BE2C (cell line): ENCODE measurements around the gene QDPR.

Experiments used
- DNase-seq: peaks from one replicate; pipeline ENCODE4 v3.0.0-alpha.2; 2020
- H3K27me3 ChIP-seq: fragments of 250-450 bp; sonication (Bioruptor Pico); 2 replicates; pipeline ENCODE4 v1.5.1; 2020; ENCODE audit warnings: mild to moderate bottlenecking
- H3K36me3 ChIP-seq: fragments of 250-450 bp; sonication (Bioruptor Pico); 2 replicates; pipeline ENCODE4 v1.5.1; 2020; ENCODE audit warnings: mild to moderate bottlenecking
- H3K4me1 ChIP-seq: fragments of 250-450 bp; sonication (Bioruptor Pico); 2 replicates; pipeline ENCODE4 v1.5.1; 2020
- H3K4me3 ChIP-seq: 2 replicates; pipeline ENCODE4 v1.5.1; 2011; ENCODE audit warnings: low read depth, low read length
- H3K9me3 ChIP-seq: fragments of 250-450 bp; sonication (Bioruptor Pico); 2 replicates; pipeline ENCODE4 v1.5.1; 2020
- CTCF ChIP-seq: IDR thresholded peaks from 2 replicates; pipeline ENCODE4 v1.5.1; 2012; ENCODE audit warnings: mild to moderate bottlenecking, low read depth, low read length

QDPR gene

GRCh38 chr4:17535242-17535641, 23.4 kb upstream of the QDPR start:
- DNase-seq, result no peak
- Histone ChIP-seq H3K4me1 (no peaks in the 10 kb centered on the region), H3K27me3 (no peaks in the 10 kb centered on the region), H3K9me3 (no peaks in the 10 kb centered on the region), H3K4me3 (no peak overlapping the region), H3K36me3 (no peaks in the 10 kb centered on the region)
- TF ChIP-seq CTCF, result no peak

GRCh38 chr4:17534705-17535104, 22.8 kb upstream of the QDPR start:
- no peak for TF ChIP-seq CTCF
- no peaks in the 10 kb centered on the region for H3K9me3 ChIP-seq
- no peaks in the 10 kb centered on the region for H3K36me3 ChIP-seq
- no peak overlapping the region for H3K4me3 ChIP-seq
- DNase-seq, result no peak
- H3K4me1 ChIP-seq, result no peaks in the 10 kb centered on the region
- H3K27me3 ChIP-seq, result no peaks in the 10 kb centered on the region

- no peak for TF ChIP-seq CTCF
- H3K4me3 ChIP-seq, result no peak overlapping the region
Measured at GRCh38 chr4:17531538-17532285, 19.8 kb upstream of the QDPR start.

GRCh38 chr4:17528551-17529165, 16.8 kb upstream of the QDPR start:
- no peak for TF ChIP-seq CTCF
- Histone ChIP-seq H3K36me3 (no peaks in the 10 kb centered on the region), H3K4me3 (no peak overlapping the region), H3K27me3 (no peaks in the 10 kb centered on the region), H3K4me1 (peaks cover 3% of the 10 kb centered on the region; the same call in 1 of the 2 replicates), H3K9me3 (no peaks in the 10 kb centered on the region)
- DNase-seq, result no peak

More at GRCh38 chr4:17531538-17532285, 19.8 kb upstream of the QDPR start:
- no peak for DNase-seq
- Histone ChIP-seq H3K36me3 (no peaks in the 10 kb centered on the region), H3K4me1 (peaks cover 3% of the 10 kb centered on the region; the same call in 1 of the 2 replicates), H3K27me3 (no peaks in the 10 kb centered on the region), H3K9me3 (no peaks in the 10 kb centered on the region)

GRCh38 chr4:17526695-17527477, 15.0 kb upstream of the QDPR start:
- H3K36me3 ChIP-seq, result no peaks in the 10 kb centered on the region
- H3K4me3 ChIP-seq, result no peak overlapping the region
- no peak for DNase-seq
- H3K4me1 ChIP-seq, result peaks cover 3% of the 10 kb centered on the region; the same call in 1 of the 2 replicates
- no peak for TF ChIP-seq CTCF
- H3K27me3 ChIP-seq, result no peaks in the 10 kb centered on the region
- H3K9me3 ChIP-seq, result no peaks in the 10 kb centered on the region

GRCh38 chr4:17523662-17524061, 11.8 kb upstream of the QDPR start:
- no peaks in the 10 kb centered on the region for H3K9me3 ChIP-seq
- no peak for TF ChIP-seq CTCF
- no peak for DNase-seq
- H3K4me1 ChIP-seq, result no peaks in the 10 kb centered on the region
- H3K36me3 ChIP-seq, result no peaks in the 10 kb centered on the region
- no peak overlapping the region for H3K4me3 ChIP-seq
- H3K27me3 ChIP-seq, result no peaks in the 10 kb centered on the region
